NCI-H2227 (cell line): ENCODE results near the gene PTPMT1.
A peak's percentile ranks its signal among the peaks of the same experiment; 100 is the strongest.

ENCODE experiments used
- DNase-seq: peaks from one replicate; lab custom pipeline; 2025; ENCODE audit not compliant: unreplicated experiment; lab: John Stamatoyannopoulos, UW

PTPMT1 gene

DNA sequence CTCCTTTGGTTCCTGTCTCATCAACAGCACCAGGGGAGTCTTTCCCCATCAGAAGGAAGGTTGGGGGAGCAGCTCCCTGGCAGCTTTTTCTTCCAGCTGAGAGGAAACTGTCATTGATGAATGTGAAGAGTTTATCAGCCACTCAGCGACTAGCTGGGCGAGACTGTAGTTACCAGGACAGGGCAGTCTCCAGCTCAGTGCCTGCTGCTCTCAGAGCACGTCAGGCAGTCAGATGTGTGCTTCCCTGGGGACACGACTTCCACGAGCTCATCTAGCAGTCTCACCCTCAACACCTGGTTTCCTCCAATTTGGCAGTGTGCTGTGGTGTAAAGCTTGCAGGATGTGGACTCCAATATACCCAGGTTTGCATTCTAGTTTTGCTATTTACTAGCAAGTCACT lies 41.3 kb downstream of the PTPMT1 start:
- DNase-seq, result peak; percentile 31

DNA sequence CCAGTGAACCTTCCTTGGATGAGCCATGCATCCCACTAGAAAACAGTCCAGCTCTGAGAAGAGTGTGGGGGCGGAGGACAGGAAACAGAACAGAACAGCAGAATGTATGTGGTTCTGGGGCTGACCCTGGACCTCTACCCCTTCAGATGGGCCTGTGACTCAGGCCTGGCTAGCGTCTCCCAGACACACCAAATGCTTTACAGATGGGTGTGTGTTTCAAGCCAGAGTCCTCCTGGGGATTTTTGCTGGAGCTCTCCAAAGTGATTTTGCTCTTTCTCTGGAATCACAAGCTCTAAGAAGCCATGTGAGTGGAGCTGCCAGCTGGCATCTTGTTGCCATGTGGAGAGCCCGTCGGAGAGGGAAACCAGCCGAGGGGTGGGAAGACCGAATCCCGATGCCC lies 42.0 kb downstream of the PTPMT1 start:
- no peak for DNase-seq

DNA sequence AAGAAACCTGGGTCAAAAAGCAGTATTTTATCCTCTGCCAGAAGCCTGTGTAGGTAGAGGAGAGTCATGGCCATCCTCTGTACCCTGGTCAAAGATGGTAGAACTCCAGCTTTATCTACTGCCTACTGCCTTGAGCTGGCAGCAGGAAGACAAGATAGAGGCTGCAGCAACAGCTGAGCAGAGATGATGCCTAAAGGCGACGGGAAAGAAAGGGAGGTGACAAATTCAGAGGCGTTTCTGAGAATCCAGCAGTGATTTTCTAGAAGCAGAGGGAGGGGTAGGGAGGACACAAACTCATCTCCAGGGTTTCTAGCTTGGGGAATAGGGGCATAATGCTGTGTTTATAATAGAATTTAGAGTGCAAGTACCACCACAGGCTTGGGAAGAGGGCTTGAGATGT lies 44.3 kb downstream of the PTPMT1 start:
- no peak for DNase-seq

DNA sequence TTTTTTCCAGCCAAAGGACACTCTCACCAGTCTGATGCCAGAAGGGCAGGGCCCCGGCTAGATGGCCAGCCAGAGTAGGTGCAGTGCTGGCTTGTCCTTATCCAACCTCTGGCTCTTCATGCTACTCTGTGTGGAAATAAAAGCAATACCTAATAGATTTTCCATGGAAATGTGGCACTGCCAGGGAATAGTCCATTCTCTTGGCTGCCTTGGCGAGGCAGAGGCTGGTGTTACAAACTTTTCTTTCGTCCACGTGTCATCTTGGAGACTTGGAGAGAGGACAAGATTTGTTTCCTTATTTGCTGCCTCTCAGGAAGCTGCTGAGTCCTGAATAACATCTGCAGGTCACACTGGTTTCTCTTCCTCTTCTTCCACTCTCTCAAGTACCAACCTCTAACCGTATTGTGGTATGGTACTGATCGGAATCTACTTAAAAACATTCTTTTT lies 46.0 kb downstream of the PTPMT1 start:
- no peak for DNase-seq

DNA sequence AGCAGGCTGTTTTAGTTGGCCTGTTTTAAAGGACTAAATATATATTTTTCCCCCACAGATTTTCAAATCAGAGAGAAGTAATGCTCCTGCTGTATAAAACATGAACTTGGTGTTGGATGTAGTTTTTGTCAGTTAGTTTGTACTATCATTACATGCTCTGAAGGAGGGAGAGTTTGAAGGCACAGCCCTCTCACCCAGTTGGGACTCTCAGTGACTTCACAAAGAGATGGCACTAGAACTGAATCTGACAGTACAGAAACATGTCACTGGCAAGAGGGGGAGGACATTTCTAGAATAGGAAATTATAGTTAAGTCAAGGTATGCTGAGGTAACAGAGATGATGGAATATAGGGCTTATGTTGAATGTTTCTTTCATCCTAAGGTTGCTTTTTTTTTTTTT lies 49.9 kb downstream of the PTPMT1 start:
- DNase-seq, result no peak

DNA sequence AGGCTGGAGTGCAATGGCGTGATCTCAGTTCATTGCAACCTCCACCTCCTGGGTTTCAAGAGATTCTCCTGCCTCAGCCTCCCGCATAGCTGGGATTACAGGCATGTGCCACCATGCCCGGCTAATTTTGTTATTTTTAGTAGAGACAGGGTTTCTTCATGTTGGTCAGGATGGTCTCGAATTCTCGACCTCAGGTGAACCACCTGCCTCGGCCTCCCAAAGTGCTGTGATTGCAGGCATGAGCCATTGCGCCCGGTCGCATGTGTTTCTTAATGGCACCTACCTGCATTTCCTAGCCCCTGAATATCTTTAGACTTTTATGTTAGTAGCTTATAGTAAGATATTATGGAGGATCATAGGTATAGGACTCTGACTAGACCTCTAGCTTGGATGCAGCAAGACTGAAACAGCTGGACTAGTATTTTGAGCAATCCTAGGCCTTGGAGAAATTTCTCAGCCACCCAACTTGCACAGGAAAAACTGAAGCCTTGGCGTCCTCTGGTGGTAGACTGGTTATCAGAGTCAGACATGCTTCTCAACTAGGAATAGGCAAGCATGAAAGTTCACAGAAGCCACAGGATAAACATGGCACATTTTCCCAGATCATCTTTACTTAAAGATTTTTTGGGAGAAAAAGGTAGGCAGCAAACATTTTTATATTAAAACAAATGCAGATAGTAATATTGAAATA lies 51.5 kb downstream of the PTPMT1 start:
- DNase-seq, result peak; percentile 65

DNA sequence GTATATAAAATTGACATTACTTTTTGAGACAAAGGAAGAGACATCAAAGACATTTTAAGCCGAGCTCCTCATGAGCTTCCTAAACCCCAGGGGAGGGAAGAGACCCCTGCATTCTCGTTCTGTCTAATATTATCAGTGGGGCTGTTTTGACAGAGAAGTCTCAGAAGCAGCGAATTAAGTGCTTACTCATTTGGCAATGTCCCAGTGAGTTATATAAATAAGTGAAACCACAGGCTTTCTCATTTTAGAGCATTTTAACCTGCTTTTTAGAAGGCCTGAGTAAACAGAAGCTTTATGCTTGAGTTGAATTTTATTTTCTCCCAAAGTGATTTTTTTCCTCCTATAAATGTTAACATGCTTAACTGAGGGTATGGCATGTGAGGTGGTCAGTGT lies 52.0 kb downstream of the PTPMT1 start:
- no peak for DNase-seq

DNA sequence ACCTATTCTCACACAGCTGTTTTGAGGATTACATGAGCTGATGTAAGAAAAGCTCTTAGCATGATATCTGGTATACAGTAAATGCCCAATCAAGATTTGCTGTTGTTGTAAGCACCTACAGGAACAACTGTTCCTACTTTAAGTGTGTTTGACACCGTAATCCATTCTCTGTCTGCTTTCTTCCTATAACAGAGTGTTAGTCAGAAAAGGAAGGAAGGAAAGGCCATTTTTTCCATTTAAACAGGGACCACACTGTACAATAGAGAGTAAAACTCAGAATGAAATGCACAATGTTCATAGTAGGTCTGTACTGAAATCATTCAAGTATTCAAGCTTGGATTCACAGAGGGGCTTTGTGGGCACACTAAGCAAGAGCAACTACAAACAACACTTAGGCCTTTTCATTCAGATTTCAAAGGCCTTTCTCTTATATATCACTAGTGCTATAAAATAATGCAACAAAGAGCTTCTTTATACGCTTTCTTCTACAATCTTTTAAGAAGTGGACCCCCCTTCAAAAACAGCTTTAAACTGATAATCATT lies 55.5 kb downstream of the PTPMT1 start:
- no peak for DNase-seq
